ENCODE results near the gene IFNL1.
A peak's percentile ranks its signal among the peaks of the same experiment; 100 is the strongest.
"Not testable (repeated sequence)": the region's sequence is repeated elsewhere in the genome, so short reads cannot be mapped to it uniquely, and the experiment has no call there.

IFNL1 gene

GRCh38 chr19:39308531-39309304, 12.5 kb downstream of the IFNL1 start:
- DNase-seq, result no peak

- DNase-seq, result not testable (repeated sequence)
Measured at GRCh38 chr19:39309305-39309670, 13.1 kb downstream of the IFNL1 start.

GRCh38 chr19:39310558-39311311, 14.5 kb downstream of the IFNL1 start:
- no peak for DNase-seq

GRCh38 chr19:39314016-39314728, 18.0 kb downstream of the IFNL1 start:
- no peak for DNase-seq

- DNase-seq, result no peak
Measured at GRCh38 chr19:39315933-39316332, 19.7 kb downstream of the IFNL1 start.

- no peak for DNase-seq
Measured at GRCh38 chr19:39316627-39317321, 20.6 kb downstream of the IFNL1 start.

GRCh38 chr19:39317476-39317875, 21.3 kb downstream of the IFNL1 start:
- DNase-seq, result no peak

GRCh38 chr19:39318071-39318470, 21.9 kb downstream of the IFNL1 start:
- no peak for DNase-seq

- no peak for DNase-seq
Measured at GRCh38 chr19:39318690-39319089, 22.5 kb downstream of the IFNL1 start.

GRCh38 chr19:39319098-39319891, 23.1 kb downstream of the IFNL1 start:
- no peak for DNase-seq

- DNase-seq, result no peak
Measured at GRCh38 chr19:39319892-39320248, 23.7 kb downstream of the IFNL1 start.

GRCh38 chr19:39321117-39321831, 25.1 kb downstream of the IFNL1 start:
- no peak for DNase-seq

- no peak for DNase-seq
Measured at GRCh38 chr19:39321832-39322176, 25.6 kb downstream of the IFNL1 start.

GRCh38 chr19:39324242-39324842, 28.1 kb downstream of the IFNL1 start:
- no peak for DNase-seq

GRCh38 chr19:39325778-39326665, 29.8 kb downstream of the IFNL1 start:
- DNase-seq, result peak; percentile 24

GRCh38 chr19:39327363-39328045, 31.3 kb downstream of the IFNL1 start:
- DNase-seq, result no peak

- peak; percentile 74 for DNase-seq
Measured at GRCh38 chr19:39328046-39328705, 32.0 kb downstream of the IFNL1 start.

- no peak for DNase-seq
Measured at GRCh38 chr19:39329948-39330347, 33.7 kb downstream of the IFNL1 start.

GRCh38 chr19:39332293-39332692, 36.1 kb downstream of the IFNL1 start:
- DNase-seq, result no peak
